ENCODE measurements around the gene MYL12A. TPM values are rescaled to one million over a fixed set of nuclear protein-coding genes. Genes with fewer than 3 reads are reported as not detected.

Gene MYL12A
- total and polyA plus RNA-seq, 2 of the 13 experiments (the other 11 are each of a cell fraction or from before 2014, with no cell fraction given) = 261 to 277 TPM

GRCh38 chr18:3247240-3248061 lies at the start of gene MYL12A (continued):
- TF ChIP-seq RBAK (CRISPR knock-in tag; IDR thresholded peaks at IDR 0.05) (no peak), SMAD1 (CRISPR knock-in tag; IDR thresholded peaks at IDR 0.05; ENCODE audit: borderline replicate concordance, low read depth) (no peak; the same call in 1 of the 2 replicates), ZBTB37 (CRISPR knock-in tag; IDR thresholded peaks at IDR 0.05) (no peak), ZNF564 (CRISPR knock-in tag; IDR thresholded peaks at IDR 0.05) (peak; percentile 28; the same call in 1 of the 2 replicates), ZNF513 (CRISPR knock-in tag; conservative IDR thresholded peaks at IDR 0.05) (no peak), MEIS1 (CRISPR knock-in tag; IDR thresholded peaks at IDR 0.05; ENCODE audit: borderline replicate concordance) (peak; percentile 27; the same call in 1 of the 2 replicates), ZNF879 (CRISPR knock-in tag; IDR thresholded peaks at IDR 0.05) (no peak), SUZ12 (IDR thresholded peaks at IDR 0.05; ENCODE audit: low read depth, low read length) (no peak), NKX3-1 (CRISPR knock-in tag; IDR thresholded peaks at IDR 0.05) (no peak)
- TF ChIP-seq, protein P1, sequence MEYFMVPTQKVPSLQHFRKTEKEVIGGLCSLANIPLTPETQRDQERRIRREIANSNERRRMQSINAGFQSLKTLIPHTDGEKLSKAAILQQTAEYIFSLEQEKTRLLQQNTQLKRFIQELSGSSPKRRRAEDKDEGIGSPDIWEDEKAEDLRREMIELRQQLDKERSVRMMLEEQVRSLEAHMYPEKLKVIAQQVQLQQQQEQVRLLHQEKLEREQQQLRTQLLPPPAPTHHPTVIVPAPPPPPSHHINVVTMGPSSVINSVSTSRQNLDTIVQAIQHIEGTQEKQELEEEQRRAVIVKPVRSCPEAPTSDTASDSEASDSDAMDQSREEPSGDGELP (IDR thresholded peaks at IDR 0.05; ENCODE audit: borderline replicate concordance, low read depth) = peak; percentile 27; the same call in 1 of the 2 replicates
- TF ChIP-seq, protein P2, sequence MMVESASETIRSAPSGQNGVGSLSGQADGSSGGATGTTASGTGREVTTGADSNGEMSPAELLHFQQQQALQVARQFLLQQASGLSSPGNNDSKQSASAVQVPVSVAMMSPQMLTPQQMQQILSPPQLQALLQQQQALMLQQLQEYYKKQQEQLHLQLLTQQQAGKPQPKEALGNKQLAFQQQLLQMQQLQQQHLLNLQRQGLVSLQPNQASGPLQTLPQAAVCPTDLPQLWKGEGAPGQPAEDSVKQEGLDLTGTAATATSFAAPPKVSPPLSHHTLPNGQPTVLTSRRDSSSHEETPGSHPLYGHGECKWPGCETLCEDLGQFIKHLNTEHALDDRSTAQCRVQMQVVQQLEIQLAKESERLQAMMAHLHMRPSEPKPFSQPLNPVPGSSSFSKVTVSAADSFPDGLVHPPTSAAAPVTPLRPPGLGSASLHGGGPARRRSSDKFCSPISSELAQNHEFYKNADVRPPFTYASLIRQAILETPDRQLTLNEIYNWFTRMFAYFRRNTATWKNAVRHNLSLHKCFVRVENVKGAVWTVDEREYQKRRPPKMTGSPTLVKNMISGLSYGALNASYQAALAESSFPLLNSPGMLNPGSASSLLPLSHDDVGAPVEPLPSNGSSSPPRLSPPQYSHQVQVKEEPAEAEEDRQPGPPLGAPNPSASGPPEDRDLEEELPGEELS (CRISPR knock-in tag; IDR thresholded peaks at IDR 0.05) = peak; percentile 8; the same call in 1 of the 2 replicates
- TF ChIP-seq, protein P3, sequence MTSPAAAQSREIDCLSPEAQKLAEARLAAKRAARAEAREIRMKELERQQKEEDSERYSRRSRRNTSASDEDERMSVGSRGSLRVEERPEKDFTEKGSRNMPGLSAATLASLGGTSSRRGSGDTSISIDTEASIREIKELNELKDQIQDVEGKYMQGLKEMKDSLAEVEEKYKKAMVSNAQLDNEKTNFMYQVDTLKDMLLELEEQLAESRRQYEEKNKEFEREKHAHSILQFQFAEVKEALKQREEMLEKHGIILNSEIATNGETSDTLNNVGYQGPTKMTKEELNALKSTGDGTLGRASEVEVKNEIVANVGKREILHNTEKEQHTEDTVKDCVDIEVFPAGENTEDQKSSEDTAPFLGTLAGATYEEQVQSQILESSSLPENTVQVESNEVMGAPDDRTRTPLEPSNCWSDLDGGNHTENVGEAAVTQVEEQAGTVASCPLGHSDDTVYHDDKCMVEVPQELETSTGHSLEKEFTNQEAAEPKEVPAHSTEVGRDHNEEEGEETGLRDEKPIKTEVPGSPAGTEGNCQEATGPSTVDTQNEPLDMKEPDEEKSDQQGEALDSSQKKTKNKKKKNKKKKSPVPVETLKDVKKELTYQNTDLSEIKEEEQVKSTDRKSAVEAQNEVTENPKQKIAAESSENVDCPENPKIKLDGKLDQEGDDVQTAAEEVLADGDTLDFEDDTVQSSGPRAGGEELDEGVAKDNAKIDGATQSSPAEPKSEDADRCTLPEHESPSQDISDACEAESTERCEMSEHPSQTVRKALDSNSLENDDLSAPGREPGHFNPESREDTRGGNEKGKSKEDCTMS (CRISPR knock-in tag; conservative IDR thresholded peaks at IDR 0.05) = no peak
- TF ChIP-seq, protein P4, sequence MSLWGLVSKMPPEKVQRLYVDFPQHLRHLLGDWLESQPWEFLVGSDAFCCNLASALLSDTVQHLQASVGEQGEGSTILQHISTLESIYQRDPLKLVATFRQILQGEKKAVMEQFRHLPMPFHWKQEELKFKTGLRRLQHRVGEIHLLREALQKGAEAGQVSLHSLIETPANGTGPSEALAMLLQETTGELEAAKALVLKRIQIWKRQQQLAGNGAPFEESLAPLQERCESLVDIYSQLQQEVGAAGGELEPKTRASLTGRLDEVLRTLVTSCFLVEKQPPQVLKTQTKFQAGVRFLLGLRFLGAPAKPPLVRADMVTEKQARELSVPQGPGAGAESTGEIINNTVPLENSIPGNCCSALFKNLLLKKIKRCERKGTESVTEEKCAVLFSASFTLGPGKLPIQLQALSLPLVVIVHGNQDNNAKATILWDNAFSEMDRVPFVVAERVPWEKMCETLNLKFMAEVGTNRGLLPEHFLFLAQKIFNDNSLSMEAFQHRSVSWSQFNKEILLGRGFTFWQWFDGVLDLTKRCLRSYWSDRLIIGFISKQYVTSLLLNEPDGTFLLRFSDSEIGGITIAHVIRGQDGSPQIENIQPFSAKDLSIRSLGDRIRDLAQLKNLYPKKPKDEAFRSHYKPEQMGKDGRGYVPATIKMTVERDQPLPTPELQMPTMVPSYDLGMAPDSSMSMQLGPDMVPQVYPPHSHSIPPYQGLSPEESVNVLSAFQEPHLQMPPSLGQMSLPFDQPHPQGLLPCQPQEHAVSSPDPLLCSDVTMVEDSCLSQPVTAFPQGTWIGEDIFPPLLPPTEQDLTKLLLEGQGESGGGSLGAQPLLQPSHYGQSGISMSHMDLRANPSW (CRISPR knock-in tag; IDR thresholded peaks at IDR 0.05; ENCODE audit: borderline replicate concordance) = peak; percentile 32; the same call in 1 of the 2 replicates
- TF ChIP-seq, protein P5, sequence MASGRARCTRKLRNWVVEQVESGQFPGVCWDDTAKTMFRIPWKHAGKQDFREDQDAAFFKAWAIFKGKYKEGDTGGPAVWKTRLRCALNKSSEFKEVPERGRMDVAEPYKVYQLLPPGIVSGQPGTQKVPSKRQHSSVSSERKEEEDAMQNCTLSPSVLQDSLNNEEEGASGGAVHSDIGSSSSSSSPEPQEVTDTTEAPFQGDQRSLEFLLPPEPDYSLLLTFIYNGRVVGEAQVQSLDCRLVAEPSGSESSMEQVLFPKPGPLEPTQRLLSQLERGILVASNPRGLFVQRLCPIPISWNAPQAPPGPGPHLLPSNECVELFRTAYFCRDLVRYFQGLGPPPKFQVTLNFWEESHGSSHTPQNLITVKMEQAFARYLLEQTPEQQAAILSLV (CRISPR knock-in tag; IDR thresholded peaks at IDR 0.05; ENCODE audit: borderline replicate concordance) = no peak; the same call in 1 of the 2 replicates
